Loucy (cell line): ENCODE measurements around the gene PVALB.

Experiments
- H2AFZ ChIP-seq: fragments of 200-600 bp; sonication (generic); 2 replicates; pipeline ENCODE4 v1.6.0; 2016; ENCODE audit warnings: antibody characterized with exemption, mild to moderate bottlenecking, low read length, moderate library complexity
- H3F3A ChIP-seq: fragments of 200-600 bp; 2 replicates; pipeline ENCODE4 v1.6.0; 2016; ENCODE audit warnings: antibody characterized with exemption, low read depth, mild to moderate bottlenecking
- H3K27me3 ChIP-seq: fragments of 200-600 bp; sonication (generic); 2 replicates; pipeline ENCODE4 v1.6.1; 2014; ENCODE audit warnings: low read length, mild to moderate bottlenecking; ENCODE audit not compliant: insufficient read depth, poor library complexity, severe bottlenecking
- H3K36me3 ChIP-seq: fragments of 200-600 bp; sonication (generic); 2 replicates; pipeline ENCODE4 v1.6.1; 2016; ENCODE audit warnings: low read length; ENCODE audit not compliant: insufficient read depth
- H3K4me1 ChIP-seq: fragments of 200-600 bp; sonication (generic); 2 replicates; pipeline ENCODE4 v1.5.1; 2014; ENCODE audit warnings: low read length, mild to moderate bottlenecking; ENCODE audit not compliant: insufficient read depth, poor library complexity, severe bottlenecking
- H3K4me2 ChIP-seq: fragments of 200-600 bp; sonication (generic); 2 replicates; pipeline ENCODE4 v1.6.0; 2014; ENCODE audit warnings: antibody characterized with exemption, low read length, low read depth, mild to moderate bottlenecking; ENCODE audit not compliant: poor library complexity, severe bottlenecking
- H3K4me3 ChIP-seq: fragments of 200-600 bp; sonication (generic); 2 replicates; pipeline ENCODE4 v1.5.1; 2014; ENCODE audit warnings: low read length, mild to moderate bottlenecking, mixed read lengths; ENCODE audit not compliant: poor library complexity, severe bottlenecking
- H3K79me2 ChIP-seq: fragments of 200-600 bp; sonication (generic); 2 replicates; pipeline ENCODE4 v1.6.1; 2014; ENCODE audit warnings: low read length; ENCODE audit not compliant: insufficient read depth
- H3K9ac ChIP-seq: fragments of 200-600 bp; sonication (generic); 2 replicates; pipeline ENCODE4 v1.6.0; 2014; ENCODE audit warnings: mild to moderate bottlenecking, low read depth, low read length, moderate library complexity; ENCODE audit not compliant: poor library complexity, severe bottlenecking
- H3K9me2 ChIP-seq: fragments of 200-600 bp; sonication (generic); replicated peaks from 2 replicates; pipeline ENCODE4 v1.6.1; 2016; ENCODE audit warnings: low read depth, low read length, mixed read lengths
- H3K9me3 ChIP-seq: fragments of 200-600 bp; sonication (generic); 2 replicates; pipeline ENCODE4 v1.6.1; 2014; ENCODE audit warnings: mild to moderate bottlenecking, antibody characterized with exemption, low read length, low read depth; ENCODE audit not compliant: insufficient read depth
- H4K20me1 ChIP-seq: fragments of 200-600 bp; sonication (generic); 2 replicates; pipeline ENCODE4 v1.6.0; 2014; ENCODE audit warnings: antibody characterized with exemption, low read length, mild to moderate bottlenecking; ENCODE audit not compliant: insufficient read depth, poor library complexity, severe bottlenecking
- CTCF ChIP-seq: fragments of 200-600 bp; sonication (generic); conservative IDR thresholded peaks from 2 replicates; pipeline ENCODE4 v1.5.1; 2014; ENCODE audit warnings: mild to moderate bottlenecking, antibody characterized with exemption, low read length
- EZH2phosphoT487 ChIP-seq: fragments of 200-600 bp; IDR thresholded peaks from 2 replicates; pipeline ENCODE4 v1.6.1; 2018; ENCODE audit warnings: antibody characterized with exemption, mild to moderate bottlenecking, moderate library complexity, borderline replicate concordance

The PVALB gene

DNA sequence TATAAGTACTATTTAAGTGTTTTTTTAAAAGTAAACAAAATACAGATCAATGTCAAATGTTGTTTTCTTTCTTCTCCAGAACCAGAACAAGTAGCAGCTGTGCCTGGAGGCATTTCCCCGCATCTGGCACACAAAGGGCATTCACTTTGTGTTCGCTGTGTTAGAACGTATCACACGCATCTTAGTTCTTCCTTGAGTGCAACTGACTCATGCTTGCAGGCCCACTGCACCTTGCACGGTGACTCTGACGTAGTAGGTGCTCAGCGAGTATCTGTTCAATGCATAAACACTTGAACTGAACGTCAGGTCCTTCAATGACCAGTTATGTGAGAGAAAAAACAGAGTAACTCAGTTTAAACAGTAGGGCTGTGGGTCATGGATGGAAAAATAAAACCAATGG lies 44.4 kb downstream of the PVALB start:
- no peak overlapping the region for H3K4me2 ChIP-seq
- no peaks in the 10 kb centered on the region for H3K79me2 ChIP-seq
- H3K9me2 ChIP-seq = no peaks in the 10 kb centered on the region
- TF ChIP-seq EZH2phosphoT487 (no peak), CTCF (no peak)
- H3K4me1 ChIP-seq = peaks cover 13% of the 10 kb centered on the region
- no peaks in the 10 kb centered on the region for H3K27me3 ChIP-seq
- H3K9me3 ChIP-seq = no peaks in the 10 kb centered on the region
- H3K4me3 ChIP-seq = no peak overlapping the region
- no peaks in the 10 kb centered on the region for H4K20me1 ChIP-seq
- no peaks in the 10 kb centered on the region for H3K36me3 ChIP-seq
- no peak overlapping the region for H2AFZ ChIP-seq
- H3K9ac ChIP-seq = no peak overlapping the region
- H3F3A ChIP-seq = no peaks in the 10 kb centered on the region

- no peak overlapping the region for H3K4me2 ChIP-seq
- H3K9me3 ChIP-seq = no peaks in the 10 kb centered on the region
- no peaks in the 10 kb centered on the region for H3K27me3 ChIP-seq
- no peaks in the 10 kb centered on the region for H3F3A ChIP-seq
- no peak overlapping the region for H3K4me3 ChIP-seq
- H3K9me2 ChIP-seq = no peaks in the 10 kb centered on the region
- H3K9ac ChIP-seq = no peak overlapping the region
- H3K36me3 ChIP-seq = no peaks in the 10 kb centered on the region
- H3K79me2 ChIP-seq = no peaks in the 10 kb centered on the region
- TF ChIP-seq EZH2phosphoT487 (no peak), CTCF (no peak)
- no peaks in the 10 kb centered on the region for H4K20me1 ChIP-seq
- H3K4me1 ChIP-seq = peaks cover 7% of the 10 kb centered on the region
- no peak overlapping the region for H2AFZ ChIP-seq
Measured at GRCh38 chr22:36771356-36772063, 45.3 kb downstream of the PVALB start.

DNA sequence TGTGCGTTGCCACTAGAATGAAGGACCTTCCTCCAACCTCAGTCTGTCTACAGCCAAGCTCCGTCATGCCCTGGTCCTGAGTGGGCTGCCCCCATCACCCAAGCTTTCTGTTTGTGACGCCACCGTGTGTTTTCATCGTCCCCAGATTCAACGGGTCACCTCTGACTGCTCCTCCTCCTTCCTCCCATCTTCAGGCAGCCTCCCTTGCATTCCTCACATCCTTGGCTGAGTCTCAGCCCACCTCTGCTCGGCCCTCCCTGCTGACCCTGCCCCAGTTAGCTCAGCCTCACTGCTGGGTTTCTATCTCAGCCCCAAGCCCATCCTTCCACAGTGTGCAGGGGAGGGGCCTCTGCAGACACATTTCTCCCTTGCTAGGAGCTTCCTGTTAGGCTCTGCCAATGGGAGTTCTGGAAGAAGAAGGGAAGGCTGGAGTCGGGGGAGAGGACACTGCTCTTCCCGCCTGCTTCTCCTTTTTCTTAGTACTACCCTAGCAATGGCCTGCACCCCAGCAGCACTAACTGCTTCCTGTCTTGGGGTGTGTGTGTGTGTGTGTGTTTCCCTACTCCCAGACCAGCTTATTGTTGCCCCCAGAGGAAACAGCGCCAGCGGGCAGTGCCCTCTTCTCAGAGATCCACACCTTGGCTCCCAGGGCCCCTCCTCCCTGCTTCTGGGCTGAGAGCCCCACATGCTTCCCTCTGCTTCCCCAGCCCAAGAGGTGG lies 46.2 kb downstream of the PVALB start:
- Histone ChIP-seq H3K9me3 (no peaks in the 10 kb centered on the region), H4K20me1 (no peaks in the 10 kb centered on the region), H3K4me2 (no peak overlapping the region), H3K9me2 (no peaks in the 10 kb centered on the region), H3K4me3 (no peak overlapping the region), H3F3A (no peaks in the 10 kb centered on the region), H3K4me1 (peaks cover 7% of the 10 kb centered on the region), H3K79me2 (no peaks in the 10 kb centered on the region), H3K27me3 (no peaks in the 10 kb centered on the region), H3K36me3 (no peaks in the 10 kb centered on the region), H2AFZ (no peak overlapping the region), H3K9ac (no peak overlapping the region)
- TF ChIP-seq EZH2phosphoT487 = no peak
- TF ChIP-seq CTCF = no peak
